PFSK-1 (cell line): ENCODE results near the gene ATRIP.

Experiments
- FOXP2 ChIP-seq: optimal IDR thresholded peaks from 2 replicates; pipeline ENCODE3; 2011; ENCODE audit warnings: borderline replicate concordance, control low read depth, inconsistent platforms; ENCODE audit not compliant: insufficient read depth; ENCODE audit errors: extremely low read length, extremely low read depth
- POLR2AphosphoS5 ChIP-seq: IDR thresholded peaks from 2 replicates; pipeline ENCODE4 v1.6.1; 2012; ENCODE audit warnings: low read depth, mild to moderate bottlenecking, control low read depth, low read length, moderate library complexity
- SIN3A ChIP-seq: IDR thresholded peaks from 2 replicates; pipeline ENCODE4 v1.6.1; 2012; ENCODE audit warnings: mild to moderate bottlenecking, low read length, moderate library complexity, borderline replicate concordance; ENCODE audit not compliant: insufficient read depth
- TAF1 ChIP-seq: IDR thresholded peaks from 2 replicates; pipeline ENCODE4 v1.6.1; 2012; ENCODE audit warnings: low read length, control low read depth, borderline replicate concordance; ENCODE audit not compliant: insufficient read depth
- TF ChIP-seq, protein P1 (sequence below), 2 experiments: IDR thresholded peaks; 2 replicates each; pipeline versions ENCODE4 v1.6.1 to v1.8.0; 2011 to 2012; ENCODE audit warnings: low read depth in 2 of 2, low read length in 2 of 2, control low read depth in 1 of 2, inconsistent platforms in 1 of 2, mild to moderate bottlenecking in 1 of 2, moderate library complexity in 1 of 2; ENCODE audit not compliant: insufficient read depth in 1 of 2

ATRIP gene

DNA sequence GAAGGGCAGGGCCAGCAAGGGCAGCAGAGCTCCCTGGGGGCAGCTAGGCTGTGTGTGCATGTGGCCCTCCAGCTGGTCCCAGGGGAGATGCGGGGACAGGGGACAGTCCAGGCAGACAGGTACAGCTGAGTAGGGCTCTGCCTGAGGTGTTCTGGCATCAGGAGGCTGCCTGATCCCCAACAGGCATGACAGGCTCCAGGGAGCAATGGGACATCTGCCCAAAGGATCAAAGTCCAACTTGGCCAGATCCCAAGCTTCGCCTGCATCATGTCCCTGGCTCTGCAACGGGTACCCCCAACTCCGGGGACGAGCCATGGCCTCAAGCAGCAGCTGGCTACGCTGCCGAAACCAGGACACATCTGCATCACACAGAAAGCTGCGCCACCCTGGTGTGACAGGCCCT, 21.8 kb downstream of the ATRIP start:
- no peak for TF ChIP-seq TAF1
- no peak for TF ChIP-seq FOXP2
- TF ChIP-seq, protein P1, sequence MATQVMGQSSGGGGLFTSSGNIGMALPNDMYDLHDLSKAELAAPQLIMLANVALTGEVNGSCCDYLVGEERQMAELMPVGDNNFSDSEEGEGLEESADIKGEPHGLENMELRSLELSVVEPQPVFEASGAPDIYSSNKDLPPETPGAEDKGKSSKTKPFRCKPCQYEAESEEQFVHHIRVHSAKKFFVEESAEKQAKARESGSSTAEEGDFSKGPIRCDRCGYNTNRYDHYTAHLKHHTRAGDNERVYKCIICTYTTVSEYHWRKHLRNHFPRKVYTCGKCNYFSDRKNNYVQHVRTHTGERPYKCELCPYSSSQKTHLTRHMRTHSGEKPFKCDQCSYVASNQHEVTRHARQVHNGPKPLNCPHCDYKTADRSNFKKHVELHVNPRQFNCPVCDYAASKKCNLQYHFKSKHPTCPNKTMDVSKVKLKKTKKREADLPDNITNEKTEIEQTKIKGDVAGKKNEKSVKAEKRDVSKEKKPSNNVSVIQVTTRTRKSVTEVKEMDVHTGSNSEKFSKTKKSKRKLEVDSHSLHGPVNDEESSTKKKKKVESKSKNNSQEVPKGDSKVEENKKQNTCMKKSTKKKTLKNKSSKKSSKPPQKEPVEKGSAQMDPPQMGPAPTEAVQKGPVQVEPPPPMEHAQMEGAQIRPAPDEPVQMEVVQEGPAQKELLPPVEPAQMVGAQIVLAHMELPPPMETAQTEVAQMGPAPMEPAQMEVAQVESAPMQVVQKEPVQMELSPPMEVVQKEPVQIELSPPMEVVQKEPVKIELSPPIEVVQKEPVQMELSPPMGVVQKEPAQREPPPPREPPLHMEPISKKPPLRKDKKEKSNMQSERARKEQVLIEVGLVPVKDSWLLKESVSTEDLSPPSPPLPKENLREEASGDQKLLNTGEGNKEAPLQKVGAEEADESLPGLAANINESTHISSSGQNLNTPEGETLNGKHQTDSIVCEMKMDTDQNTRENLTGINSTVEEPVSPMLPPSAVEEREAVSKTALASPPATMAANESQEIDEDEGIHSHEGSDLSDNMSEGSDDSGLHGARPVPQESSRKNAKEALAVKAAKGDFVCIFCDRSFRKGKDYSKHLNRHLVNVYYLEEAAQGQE (IDR thresholded peaks at IDR 0.05; ENCODE audit: insufficient read depth in 1 of 2, low read depth in 2 of 2, low read length in 2 of 2): no peak
- TF ChIP-seq POLR2AphosphoS5: no peak
- TF ChIP-seq SIN3A: no peak

DNA sequence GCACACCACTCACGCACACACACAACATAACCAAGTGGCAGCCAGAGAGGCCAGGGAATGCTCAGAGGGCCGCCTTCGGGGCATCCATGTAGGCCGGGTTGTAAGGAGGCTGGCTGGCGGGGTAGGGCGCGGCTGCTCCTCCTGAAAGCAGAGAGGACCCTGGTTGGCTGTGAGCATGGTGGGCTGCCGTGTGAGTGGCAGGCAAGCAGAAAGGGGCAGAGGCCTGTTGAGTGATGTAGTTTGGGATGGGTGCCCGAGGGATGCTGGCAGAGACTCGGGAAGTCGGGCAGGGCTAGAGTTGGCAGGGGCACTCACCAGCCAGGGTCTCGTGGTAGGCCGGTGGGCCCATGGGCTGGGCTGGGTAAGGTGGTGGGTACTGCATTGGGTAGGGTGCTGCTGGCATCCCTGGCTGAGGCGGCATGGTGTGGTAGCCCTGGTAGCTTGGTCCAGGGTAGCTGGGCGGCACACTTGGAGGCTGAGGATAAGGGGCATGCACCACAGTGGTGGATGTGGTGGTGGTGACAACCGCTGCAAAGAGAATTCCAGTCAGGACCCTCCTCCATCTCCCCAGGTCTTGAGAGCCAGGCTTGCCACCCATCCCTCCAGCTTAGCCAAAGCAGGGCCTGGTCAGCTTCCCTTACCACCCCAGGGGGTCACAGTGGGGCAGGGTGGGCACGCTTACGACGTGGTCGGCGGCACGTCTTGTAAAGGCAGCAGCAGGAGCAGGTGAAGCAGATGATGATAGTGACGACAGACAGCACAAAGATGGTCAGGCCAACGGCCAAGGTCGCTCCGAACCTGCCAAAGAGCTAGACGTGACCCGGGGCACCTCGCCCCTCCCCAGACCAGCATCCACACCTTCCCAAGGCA, 22.7 kb downstream of the ATRIP start:
- TF ChIP-seq SIN3A: no peak

DNA sequence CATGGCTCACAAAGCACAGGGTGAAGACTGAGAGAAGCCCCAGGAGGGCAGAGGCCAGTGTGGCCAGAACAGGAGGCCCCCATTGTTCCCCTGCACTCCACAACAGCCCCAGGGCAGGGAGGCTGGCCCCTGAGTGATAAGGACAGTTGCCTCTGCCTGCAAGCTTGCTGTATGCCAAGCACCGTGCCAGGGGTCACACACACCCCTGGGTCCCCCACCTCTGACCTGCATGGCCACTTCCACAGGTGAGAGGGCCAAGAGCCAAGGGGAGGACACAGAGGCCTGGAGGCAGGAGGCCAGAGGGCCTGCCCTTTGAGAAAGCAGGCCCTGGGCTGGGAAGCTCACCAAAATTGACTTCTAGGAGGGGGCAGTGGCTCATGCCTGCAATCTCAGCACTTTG, 23.7 kb downstream of the ATRIP start:
- TF ChIP-seq FOXP2 (no peak), POLR2AphosphoS5 (no peak), SIN3A (no peak), TAF1 (no peak)
- TF ChIP-seq, protein P1 (IDR thresholded peaks at IDR 0.05; ENCODE audit: insufficient read depth in 1 of 2, low read depth in 2 of 2, low read length in 2 of 2): no peak

DNA sequence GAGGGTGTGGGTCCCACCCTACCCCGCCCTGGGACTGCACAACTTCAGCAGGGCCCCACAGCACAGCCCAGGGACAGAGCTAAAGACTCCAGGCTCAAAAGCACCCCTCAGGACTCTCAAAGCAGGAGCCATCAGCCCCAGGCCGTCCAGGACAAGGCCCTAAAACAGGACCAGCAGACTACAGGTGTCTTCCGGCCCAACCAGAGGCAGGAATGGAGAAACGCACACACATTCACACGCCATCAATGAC, 26.1 kb downstream of the ATRIP start:
- no peak for TF ChIP-seq TAF1
- no peak for TF ChIP-seq FOXP2
- TF ChIP-seq POLR2AphosphoS5: no peak
- TF ChIP-seq, protein P1 (IDR thresholded peaks at IDR 0.05; ENCODE audit: insufficient read depth in 1 of 2, low read depth in 2 of 2, low read length in 2 of 2): no peak
- no peak for TF ChIP-seq SIN3A

DNA sequence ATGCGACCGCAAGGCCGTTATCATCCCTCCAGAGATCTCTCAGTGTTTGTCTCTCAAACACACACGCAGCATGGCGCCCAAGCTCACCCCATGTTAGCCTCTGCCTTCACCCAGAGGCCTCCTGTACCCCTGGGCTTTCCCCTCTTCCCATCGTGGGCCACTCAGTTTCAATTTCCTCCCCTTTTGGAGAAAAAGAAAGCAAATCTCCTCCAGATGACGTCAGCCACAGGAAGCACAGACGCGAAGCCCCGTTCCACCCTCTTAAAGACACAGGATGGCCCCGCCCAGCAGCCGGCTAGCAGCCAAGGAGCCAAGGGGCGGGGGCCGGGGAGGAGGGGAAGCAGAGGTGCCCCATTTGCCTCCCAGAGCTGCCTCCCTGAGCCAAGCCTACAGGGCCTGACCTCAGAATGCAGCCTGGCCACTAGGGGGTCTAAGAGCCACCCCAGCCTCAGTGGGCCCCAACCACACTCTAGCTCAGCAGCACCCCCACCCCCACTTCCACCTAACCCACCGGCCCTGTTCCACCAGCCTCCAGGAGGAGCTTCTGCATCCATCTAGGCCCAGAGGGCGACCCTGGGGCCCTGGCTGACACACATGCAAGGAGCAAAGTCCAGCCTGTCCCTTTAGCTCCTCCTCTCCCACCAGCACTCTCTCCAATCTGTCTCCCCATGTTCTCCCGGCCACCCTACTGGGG, 26.5 kb downstream of the ATRIP start:
- TF ChIP-seq TAF1 (no peak), POLR2AphosphoS5 (peak; percentile 71)

DNA sequence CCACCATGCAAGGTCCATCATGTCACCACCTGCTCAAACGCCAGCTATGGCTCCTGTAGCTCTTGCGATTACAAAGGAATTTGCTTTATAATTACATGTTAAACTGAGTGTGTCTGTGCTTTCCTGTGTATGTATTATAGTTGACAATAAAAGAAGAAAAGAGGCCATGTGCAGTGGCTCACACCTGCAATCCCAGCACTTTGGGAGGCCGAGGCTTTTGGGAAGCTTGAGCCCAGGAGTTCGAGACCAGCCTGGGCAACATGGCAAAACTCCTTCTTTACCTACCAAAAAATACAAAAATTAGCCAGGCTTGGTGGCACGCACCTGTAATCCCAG, 27.0 kb downstream of the ATRIP start:
- TF ChIP-seq, protein P1 (IDR thresholded peaks at IDR 0.05; ENCODE audit: insufficient read depth in 1 of 2, low read depth in 2 of 2, low read length in 2 of 2): no peak
- TF ChIP-seq FOXP2: no peak
- TF ChIP-seq POLR2AphosphoS5: no peak
- no peak for TF ChIP-seq TAF1
- TF ChIP-seq SIN3A: no peak
